Measurements from ENCODE around the gene CLTCL1. TPM values are rescaled to one million over a fixed set of nuclear protein-coding genes. Genes with fewer than 3 reads are reported as not detected.
A peak's percentile ranks its signal among the peaks of the same experiment; 100 is the strongest.

The CLTCL1 gene
- total RNA-seq, 1 donor from 2014 or later = 60.1 TPM

DNA sequence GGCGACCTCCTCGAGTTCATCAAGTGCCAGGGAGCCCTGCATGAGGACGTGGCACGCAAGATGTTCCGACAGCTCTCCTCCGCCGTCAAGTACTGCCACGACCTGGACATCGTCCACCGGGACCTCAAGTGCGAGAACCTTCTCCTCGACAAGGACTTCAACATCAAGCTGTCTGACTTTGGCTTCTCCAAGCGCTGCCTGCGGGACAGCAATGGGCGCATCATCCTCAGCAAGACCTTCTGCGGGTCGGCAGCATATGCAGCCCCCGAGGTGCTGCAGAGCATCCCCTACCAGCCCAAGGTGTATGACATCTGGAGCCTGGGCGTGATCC is 159.9 kb downstream of the CLTCL1 start:
- DNase-seq = no peak

DNA sequence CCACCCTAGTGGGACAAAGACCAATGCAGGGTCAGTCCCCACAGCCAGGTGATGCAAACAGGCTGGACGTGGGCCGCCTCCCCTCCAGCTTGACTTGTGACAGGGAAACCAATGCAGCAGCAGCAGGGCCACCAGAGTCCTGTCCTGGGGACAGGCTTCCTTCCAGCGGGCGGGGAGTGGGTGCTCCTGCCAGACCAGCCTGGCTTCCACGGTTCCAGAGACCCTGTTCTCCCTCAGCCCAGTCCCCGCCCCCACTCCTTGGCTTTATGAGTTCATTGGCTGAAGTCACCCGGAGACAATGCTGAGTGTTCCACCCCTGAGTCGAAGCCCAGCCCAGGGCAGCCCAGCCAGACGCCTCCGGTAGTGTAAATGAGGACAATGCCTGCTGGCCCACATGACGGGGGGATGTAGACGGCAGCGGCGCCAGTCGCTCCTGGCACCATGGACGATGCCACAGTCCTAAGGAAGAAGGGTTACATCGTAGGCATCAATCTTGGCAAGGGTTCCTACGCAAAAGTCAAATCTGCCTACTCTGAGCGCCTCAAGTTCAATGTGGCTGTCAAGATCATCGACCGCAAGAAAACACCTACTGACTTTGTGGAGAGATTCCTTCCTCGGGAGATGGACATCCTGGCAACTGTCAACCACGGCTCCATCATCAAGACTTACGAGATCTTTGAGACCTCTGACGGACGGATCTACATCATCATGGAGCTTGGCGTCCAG is 160.4 kb downstream of the CLTCL1 start, which contains the start of gene TSSK2:
Gene TSSK2 (plus strand): TSS at position 350 of the 726 bp plus-strand sequence. CDS start 92 bp downstream, at position 442.
- DNase-seq = no peak

DNA sequence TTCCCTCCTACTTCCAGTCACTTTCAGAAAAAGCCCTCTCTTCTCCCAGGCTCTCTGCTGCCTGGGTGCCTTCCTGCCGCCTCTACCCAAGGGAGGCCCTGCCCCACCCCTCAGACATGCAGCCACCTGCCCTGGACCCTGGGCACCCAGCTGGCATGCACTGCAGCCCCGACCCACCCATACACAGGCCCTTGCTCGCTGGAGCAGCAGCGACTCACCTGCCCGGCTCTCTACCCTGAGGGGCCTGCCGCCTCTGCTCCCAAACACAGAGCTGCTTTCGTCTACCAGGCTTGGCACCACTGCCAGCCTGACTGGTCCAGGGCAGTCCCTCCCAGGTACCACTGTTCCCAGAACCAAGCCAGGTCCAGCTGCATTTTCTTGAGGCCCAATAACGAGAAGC is 161.6 kb downstream of the CLTCL1 start:
- peak; percentile 44 for DNase-seq

Small RNA genes lying within 50 kb of the gene (small RNA-seq; reads per million reads assigned to genes)
- gene AC000081.1 (ENCODE audit: low replicate concordance) (not detected), gene RF00398 (ENCODE audit: low replicate concordance) (not detected)

Other genes starting within 250 kb of the CLTCL1 start
- 68.3 TPM for gene DGCR2, start 169.3 kb downstream of the CLTCL1 start, total RNA-seq
- gene TSSK2, start 160.4 kb downstream of the CLTCL1 start, total RNA-seq = not detected
- gene ESS2, start 147.1 kb downstream of the CLTCL1 start, total RNA-seq = 11.7 TPM
- gene GSC2, start 141.4 kb downstream of the CLTCL1 start, total RNA-seq = not detected
- gene SLC25A1, start 113.0 kb downstream of the CLTCL1 start, total RNA-seq = 20.6 TPM
- gene HIRA, start 140.0 kb upstream of the CLTCL1 start, total RNA-seq = 19.3 TPM
- gene MRPL40, start 140.8 kb upstream of the CLTCL1 start, total RNA-seq = 26.1 TPM
- gene C22orf39, start 156.0 kb upstream of the CLTCL1 start, total RNA-seq = 50.9 TPM
- gene UFD1, start 187.5 kb upstream of the CLTCL1 start, total RNA-seq = 33.8 TPM
- 6.3 TPM for gene CDC45, start 188.2 kb upstream of the CLTCL1 start, total RNA-seq
- gene CLDN5, start 232.7 kb upstream of the CLTCL1 start, total RNA-seq = 147 TPM

Data from tongue (tissue), 3 donors.